Fibroblast of the aortic adventitia (primary cell): ENCODE measurements around the gene UBE2M. TPM values are rescaled to one million over a fixed set of nuclear protein-coding genes. Genes with fewer than 3 reads are reported as not detected.

Experiments used
- DNase-seq: peaks from one replicate; pipeline ENCODE4 v3.0.0-alpha.2; 2010; ENCODE audit warnings: low read depth
- H3K4me3 ChIP-seq: 2 replicates; pipeline ENCODE4 v1.5.1; 2011; ENCODE audit warnings: low read depth, mild to moderate bottlenecking, control low read depth, low read length, moderate library complexity
- total RNA-seq: library from RNA; depleted of rRNA; stranded (reverse); fragments of >200 nt; gene quantifications from 2 replicates; pipeline ENCODE4 v1.2.3, GENCODE V29; 2012; ENCODE audit warnings: low replicate concordance
- TF ChIP-seq, protein P1 (sequence below): IDR thresholded peaks from 2 replicates; pipeline ENCODE4 v1.5.1; 2011; ENCODE audit warnings: mild to moderate bottlenecking, low read length, control low read depth, inconsistent platforms; ENCODE audit not compliant: insufficient read depth

UBE2M gene
- total RNA-seq, 1 donor = 55.1 TPM

DNA sequence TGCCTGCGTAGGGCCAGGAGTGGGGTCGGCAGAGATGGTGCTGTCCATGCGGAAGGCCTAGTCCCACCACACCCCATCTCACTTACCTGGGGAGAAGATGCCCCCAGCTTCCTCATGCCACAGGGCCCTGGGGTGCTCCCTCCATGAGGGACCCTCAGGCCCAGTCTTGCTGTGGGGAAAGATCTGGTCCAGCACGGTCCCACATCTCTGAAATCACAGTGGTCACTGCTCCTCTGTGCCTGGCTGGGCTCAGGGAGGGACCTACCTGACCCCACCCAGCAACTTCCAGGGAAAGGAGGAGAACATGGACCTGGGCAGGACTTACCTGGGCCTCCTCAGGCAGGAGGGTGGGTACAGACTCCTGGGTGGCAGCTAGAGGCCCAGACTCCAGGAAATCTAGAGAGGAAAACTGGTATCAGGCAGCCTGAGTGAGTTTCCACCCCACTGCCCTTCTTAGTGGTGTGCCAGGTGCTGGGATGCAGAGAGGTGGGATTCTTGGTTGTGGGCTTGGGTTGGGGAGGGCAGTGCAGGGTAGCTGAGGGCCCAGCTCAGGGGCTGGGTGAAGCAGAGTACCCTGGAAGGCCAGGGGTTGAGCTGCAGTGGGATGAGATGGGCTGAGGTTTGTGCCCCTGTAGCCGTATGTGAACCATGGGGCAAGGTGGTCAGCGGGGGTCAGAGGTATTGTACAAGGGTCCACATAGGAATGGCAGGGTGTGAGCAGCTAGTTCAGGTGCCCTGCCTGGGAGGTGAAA lies 11.0 kb upstream of the UBE2M start:
- TF ChIP-seq, protein P1, sequence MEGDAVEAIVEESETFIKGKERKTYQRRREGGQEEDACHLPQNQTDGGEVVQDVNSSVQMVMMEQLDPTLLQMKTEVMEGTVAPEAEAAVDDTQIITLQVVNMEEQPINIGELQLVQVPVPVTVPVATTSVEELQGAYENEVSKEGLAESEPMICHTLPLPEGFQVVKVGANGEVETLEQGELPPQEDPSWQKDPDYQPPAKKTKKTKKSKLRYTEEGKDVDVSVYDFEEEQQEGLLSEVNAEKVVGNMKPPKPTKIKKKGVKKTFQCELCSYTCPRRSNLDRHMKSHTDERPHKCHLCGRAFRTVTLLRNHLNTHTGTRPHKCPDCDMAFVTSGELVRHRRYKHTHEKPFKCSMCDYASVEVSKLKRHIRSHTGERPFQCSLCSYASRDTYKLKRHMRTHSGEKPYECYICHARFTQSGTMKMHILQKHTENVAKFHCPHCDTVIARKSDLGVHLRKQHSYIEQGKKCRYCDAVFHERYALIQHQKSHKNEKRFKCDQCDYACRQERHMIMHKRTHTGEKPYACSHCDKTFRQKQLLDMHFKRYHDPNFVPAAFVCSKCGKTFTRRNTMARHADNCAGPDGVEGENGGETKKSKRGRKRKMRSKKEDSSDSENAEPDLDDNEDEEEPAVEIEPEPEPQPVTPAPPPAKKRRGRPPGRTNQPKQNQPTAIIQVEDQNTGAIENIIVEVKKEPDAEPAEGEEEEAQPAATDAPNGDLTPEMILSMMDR = no peak
- no peak overlapping the region for H3K4me3 ChIP-seq
- no peak for DNase-seq

DNA sequence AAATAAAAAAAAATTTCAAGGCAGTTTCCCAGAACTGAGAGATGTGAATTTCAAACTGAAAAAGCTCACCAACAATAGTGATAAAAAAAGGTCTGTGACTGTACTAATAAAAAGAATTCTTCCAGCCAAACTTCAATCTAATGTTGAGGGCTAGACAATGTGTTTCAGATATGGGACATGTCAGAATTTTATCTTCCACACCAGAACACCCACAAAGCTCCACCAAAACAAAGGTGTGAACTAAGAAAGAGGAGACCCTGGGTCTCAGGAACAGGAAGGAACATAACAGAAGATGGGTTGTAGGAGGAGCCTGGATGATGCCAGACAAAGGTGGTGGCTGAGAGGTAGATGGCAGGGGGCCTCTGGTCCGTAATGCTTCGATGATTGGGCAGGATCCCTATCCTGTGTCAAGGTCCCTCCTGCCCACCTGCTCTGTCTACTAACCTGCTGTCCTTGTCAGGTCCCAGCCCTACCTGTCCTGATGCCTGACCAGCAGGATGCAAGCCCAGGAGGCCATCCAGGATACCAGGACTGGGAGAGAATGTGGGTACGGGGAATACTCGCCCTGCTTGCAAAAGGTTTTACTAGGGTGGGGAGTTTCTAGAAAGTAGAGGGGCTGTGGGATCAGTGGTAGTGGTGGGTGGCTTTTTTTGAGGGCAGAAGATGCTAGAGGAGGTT lies 10.2 kb upstream of the UBE2M start:
- no peak for DNase-seq
- TF ChIP-seq, protein P1 = no peak

GRCh38 chr19:58566989-58567388 lies 8.6 kb upstream of the UBE2M start:
- DNase-seq = no peak
- TF ChIP-seq, protein P1 = no peak
- H3K4me3 ChIP-seq = no peak overlapping the region

More for the DNA sequence above, 10.2 kb upstream of the UBE2M start:
- no peak overlapping the region for H3K4me3 ChIP-seq

- no peak overlapping the region for H3K4me3 ChIP-seq
- TF ChIP-seq, protein P1 = no peak
- DNase-seq = no peak
These were observed 5.4 kb upstream of the UBE2M start for GRCh38 chr19:58563823-58564222.

- TF ChIP-seq, protein P1 = no peak
- no peak for DNase-seq
- H3K4me3 ChIP-seq = peak overlapping the region; percentile 50
These were observed 4.7 kb upstream of the UBE2M start for GRCh38 chr19:58563034-58563573.

- H3K4me3 ChIP-seq = peak overlapping the region; percentile 50
- DNase-seq = peak; percentile 41
- TF ChIP-seq, protein P1 = no peak
These were observed 4.0 kb upstream of the UBE2M start for GRCh38 chr19:58562122-58563033.
